H1 (cell line): ENCODE results near the gene NKAPD1. TPM values are rescaled to one million over a fixed set of nuclear protein-coding genes. Genes with fewer than 3 reads are reported as not detected.

Experiments used
- CTCF ChIA-PET: fragments of 300-600 bp; sonication (Branson Sonifier 250); formaldehyde crosslinking; loops from one replicate; lab custom pipeline; 2021; ENCODE audit not compliant: partially characterized antibody; lab: Charles Lee
- POLR2A ChIA-PET: fragments of 300-600 bp; sonication (Branson Sonifier 250); formaldehyde crosslinking; loops from one replicate; lab custom pipeline; 2021; ENCODE audit warnings: inconsistent platforms; ENCODE audit not compliant: partially characterized antibody; lab: Charles Lee
- DNase-seq, 2 experiments: peaks; one replicate each; pipeline versions ENCODE4 v3.0.0 to v3.0.0-alpha.2; 2010 to 2022; ENCODE audit warnings: low spot score in 2 of 2, low read depth in 1 of 2, mixed read lengths in 1 of 2
- FAIRE-seq: peaks from 2 replicates; lab custom pipeline; 2011; peaks lifted over from hg19 to GRCh38; lab: Jason Lieb, UNC
- H2AFZ ChIP-seq: 2 replicates; pipeline ENCODE4 v1.8.1; 2012; ENCODE audit warnings: low read length, inconsistent platforms
- H2AK5ac ChIP-seq: 2 replicates; pipeline ENCODE4 v1.6.1; 2013; ENCODE audit warnings: low read depth, low read length
- H2BK120ac ChIP-seq: replicated peaks from 2 replicates; pipeline ENCODE3; 2013; ENCODE audit warnings: low read depth, low read length, inconsistent platforms
- H2BK12ac ChIP-seq: 2 replicates; pipeline ENCODE4 v1.6.1; 2013; ENCODE audit warnings: low read depth, low read length
- H2BK15ac ChIP-seq: 2 replicates; pipeline ENCODE4 v1.6.1; 2013; ENCODE audit warnings: low read length
- H2BK20ac ChIP-seq: 2 replicates; pipeline ENCODE4 v1.6.1; 2013; ENCODE audit warnings: low read length
- H2BK5ac ChIP-seq: 2 replicates; pipeline ENCODE4 v1.6.1; 2013; ENCODE audit warnings: low read depth, low read length
- H3K14ac ChIP-seq: 2 replicates; pipeline ENCODE4 v1.6.1; 2013; ENCODE audit warnings: inconsistent platforms; ENCODE audit not compliant: insufficient read length
- H3K18ac ChIP-seq: 2 replicates; pipeline ENCODE4 v1.6.1; 2013; ENCODE audit warnings: low read length; ENCODE audit errors: extremely low read depth
- H3K23ac ChIP-seq: 2 replicates; pipeline ENCODE4 v1.6.1; 2013; ENCODE audit warnings: inconsistent platforms; ENCODE audit not compliant: insufficient read length
- H3K23me2 ChIP-seq: 2 replicates; pipeline ENCODE4 v1.6.1; 2013; ENCODE audit warnings: low read depth, low read length
- H3K27ac ChIP-seq: 2 replicates; pipeline ENCODE4 v1.6.1; 2011; ENCODE audit warnings: low read depth, low read length, inconsistent platforms
- H3K27me3 ChIP-seq, 4 experiments: replicated peaks in 1 of 4; 1 replicate in 1 of 4; 2 replicates in 3 of 4; pipeline versions ENCODE4 v1.6.1 to v1.8.1; 2011 to 2013; ENCODE audit warnings: low read length in 3 of 4, mild to moderate bottlenecking in 3 of 4, inconsistent platforms in 2 of 4, mixed read lengths in 2 of 4, moderate library complexity in 1 of 4; ENCODE audit not compliant: control insufficient read depth in 3 of 4, insufficient read depth in 3 of 4; ENCODE audit errors: extremely low read depth in 1 of 4
- H3K36me3 ChIP-seq, 4 experiments: 2 replicates each; pipeline versions ENCODE4 v1.6.1 to v1.8.1; 2011 to 2013; ENCODE audit warnings: mild to moderate bottlenecking in 4 of 4, low read length in 3 of 4, moderate library complexity in 2 of 4, control low read depth in 1 of 4, inconsistent platforms in 1 of 4; ENCODE audit not compliant: insufficient read depth in 4 of 4, control insufficient read depth in 2 of 4
- H3K4ac ChIP-seq: replicated peaks from 2 replicates; pipeline ENCODE3; 2013; ENCODE audit warnings: low read length, low read depth, mixed read lengths, inconsistent platforms; ENCODE audit not compliant: insufficient read length
- H3K4me1 ChIP-seq, 4 experiments: replicated peaks in 1 of 4; 1 replicate in 1 of 4; 2 replicates in 3 of 4; pipeline versions ENCODE4 v1.6.1 to v1.8.1; 2011 to 2013; ENCODE audit warnings: low read length in 3 of 4, inconsistent platforms in 2 of 4, mixed read lengths in 1 of 4; ENCODE audit not compliant: insufficient read depth in 4 of 4, control insufficient read depth in 3 of 4
- H3K4me2 ChIP-seq, 2 experiments: 2 replicates each; pipeline versions ENCODE4 v1.6.1 to v1.8.1; 2011 to 2013; ENCODE audit warnings: low read depth in 2 of 2, low read length in 2 of 2, control low read depth in 1 of 2, inconsistent platforms in 1 of 2, mild to moderate bottlenecking in 1 of 2; ENCODE audit not compliant: insufficient read depth in 1 of 2
- H3K4me3 ChIP-seq, 4 experiments: fragments of 200-600, 300-600 bp in 1 of 4; sonication (generic), shearing (Covaris generic), sonication (Bioruptor Twin) in 1 of 4; 2 replicates each; pipeline versions ENCODE4 v1.5.1 to v1.8.1; 2011 to 2016; ENCODE audit warnings: low read length in 4 of 4, low read depth in 3 of 4, control low read depth in 2 of 4, inconsistent platforms in 2 of 4, mild to moderate bottlenecking in 2 of 4, mixed read lengths in 1 of 4, moderate library complexity in 1 of 4; ENCODE audit not compliant: insufficient read depth in 2 of 4; ENCODE audit errors: extremely low read depth in 1 of 4
- H3K56ac ChIP-seq: replicated peaks from 2 replicates; pipeline ENCODE3; 2013; ENCODE audit warnings: low read depth, mild to moderate bottlenecking, mixed read lengths, low read length, inconsistent platforms; ENCODE audit not compliant: insufficient read length
- H3K79me1 ChIP-seq: 2 replicates; pipeline ENCODE4 v1.6.1; 2013; ENCODE audit warnings: low read depth, low read length, control low read depth
- H3K79me2 ChIP-seq, 2 experiments: 2 replicates each; pipeline versions ENCODE4 v1.6.1 to v1.8.1; 2012 to 2013; ENCODE audit warnings: low read length in 2 of 2, mild to moderate bottlenecking in 2 of 2, inconsistent platforms in 1 of 2; ENCODE audit not compliant: insufficient read depth in 2 of 2, control insufficient read depth in 1 of 2
- H3K9ac ChIP-seq, 4 experiments: replicated peaks in 1 of 4; 1 replicate in 1 of 4; 2 replicates in 3 of 4; pipeline versions ENCODE4 v1.6.1 to v1.8.1; 2011 to 2013; ENCODE audit warnings: low read depth in 3 of 4, low read length in 3 of 4, control low read depth in 2 of 4, mild to moderate bottlenecking in 2 of 4, moderate library complexity in 2 of 4, inconsistent platforms in 1 of 4; ENCODE audit errors: extremely low read depth in 1 of 4
- H3K9me3 ChIP-seq, 2 experiments: 2 replicates each; pipeline versions ENCODE4 v1.6.1 to v1.8.1; 2012 to 2013; ENCODE audit warnings: mild to moderate bottlenecking in 2 of 2, moderate library complexity in 2 of 2, control low read depth in 1 of 2, inconsistent platforms in 1 of 2, low read depth in 1 of 2, low read length in 1 of 2, mixed read lengths in 1 of 2; ENCODE audit not compliant: insufficient read depth in 2 of 2
- H4K20me1 ChIP-seq, 2 experiments: replicated peaks in 1 of 2; 2 replicates each; pipeline versions ENCODE3 to v1.8.1; 2011 to 2013; ENCODE audit warnings: inconsistent platforms in 2 of 2, low read length in 2 of 2, mild to moderate bottlenecking in 1 of 2; ENCODE audit not compliant: insufficient read depth in 2 of 2, control insufficient read depth in 1 of 2
- H4K5ac ChIP-seq: 2 replicates; pipeline ENCODE4 v1.6.1; 2013; ENCODE audit warnings: low read length, low read depth, mixed read lengths, inconsistent platforms; ENCODE audit not compliant: insufficient read length
- H4K8ac ChIP-seq: 2 replicates; pipeline ENCODE4 v1.8.0; 2013; ENCODE audit warnings: mild to moderate bottlenecking, moderate library complexity, low read length, inconsistent platforms; ENCODE audit not compliant: insufficient read depth; ENCODE audit errors: extremely low read depth
- H4K91ac ChIP-seq: replicated peaks from 2 replicates; pipeline ENCODE3; 2013; ENCODE audit warnings: low read length, mixed read lengths, inconsistent platforms; ENCODE audit not compliant: insufficient read length
- ASH2L ChIP-seq: fragments of 200-600, 300-600 bp; sonication (generic); IDR thresholded peaks from one replicate; pipeline ENCODE4 v1.7.1; 2017; ENCODE audit warnings: low read length
- E2F6 ChIP-seq: IDR thresholded peaks from 2 replicates; pipeline ENCODE4 v1.6.1; 2012; ENCODE audit warnings: inconsistent platforms
- EGR1 ChIP-seq: IDR thresholded peaks from 2 replicates; pipeline ENCODE4 v1.6.1; 2011; ENCODE audit warnings: low read depth, low read length, borderline replicate concordance
- GTF2F1 ChIP-seq: IDR thresholded peaks from 2 replicates; pipeline ENCODE4 v1.6.1; 2012; ENCODE audit warnings: low read depth, low read length, improper control_type of control experiment, borderline replicate concordance
- POLR2A ChIP-seq, 2 experiments: IDR thresholded peaks; 1 replicate in 1 of 2; 2 replicates in 1 of 2; pipeline ENCODE4 v1.6.1; 2011; ENCODE audit warnings: low read depth in 2 of 2, low read length in 2 of 2, mild to moderate bottlenecking in 2 of 2; ENCODE audit errors: control extremely low read depth in 1 of 2
- RAD21 ChIP-seq, 2 experiments: IDR thresholded peaks in 1 of 2; conservative IDR thresholded peaks in 1 of 2; 2 replicates each; pipeline ENCODE4 v1.6.1; 2011; ENCODE audit warnings: low read depth in 2 of 2, low read length in 2 of 2, improper control_type of control experiment in 1 of 2, inconsistent platforms in 1 of 2, mild to moderate bottlenecking in 1 of 2, moderate library complexity in 1 of 2
- RNF2 ChIP-seq: fragments of 200-900, 300-1000 bp; sonication (generic); IDR thresholded peaks from 2 replicates; pipeline ENCODE4 v1.7.1; 2016; ENCODE audit warnings: borderline replicate concordance, low read depth, mild to moderate bottlenecking, antibody characterized with exemption, low read length; ENCODE audit not compliant: poor library complexity, severe bottlenecking; ENCODE audit errors: missing control alignments
- SIN3A ChIP-seq, 2 experiments: IDR thresholded peaks in 1 of 2; conservative IDR thresholded peaks in 1 of 2; 2 replicates each; pipeline ENCODE4 v1.6.1; 2011 to 2012; ENCODE audit warnings: low read length in 2 of 2, improper control_type of control experiment in 1 of 2, low read depth in 1 of 2, mild to moderate bottlenecking in 1 of 2
- SP2 ChIP-seq: IDR thresholded peaks from 2 replicates; pipeline ENCODE4 v1.6.1; 2012; ENCODE audit warnings: mild to moderate bottlenecking, low read length, inconsistent platforms
- SP4 ChIP-seq: IDR thresholded peaks from 2 replicates; pipeline ENCODE4 v1.6.1; 2012; ENCODE audit warnings: low read length, inconsistent platforms
- TBP ChIP-seq: IDR thresholded peaks from 2 replicates; pipeline ENCODE4 v1.6.1; 2011; ENCODE audit warnings: low read depth, low read length, improper control_type of control experiment
- WGBS, 2 experiments: shearing (Covaris generic) in 1 of 2; methylation state at CpG; one replicate each; pipeline versions ENCODE4 v1.1.6 to v1.1.7; 2013 to 2015; ENCODE audit warnings: low lambda C conversion rate in 2 of 2, mixed read lengths in 2 of 2, inconsistent platforms in 1 of 2, low coverage in 1 of 2, missing lambda C conversion rate in 1 of 2; ENCODE audit not compliant: insufficient replicate concordance in 2 of 2, insufficient coverage in 1 of 2, insufficient read length in 1 of 2; ENCODE audit errors: extremely low coverage in 1 of 2, missing lambda C conversion rate in 1 of 2; 5-methylcytosine and 5-hydroxymethylcytosine counted together
- polyA plus RNA-seq, 7 experiments: library from polyadenylated mRNA; depleted of rRNA in 3 of 7; stranded (reverse) in 5 of 7; unstranded in 2 of 7; fragments of >200 nt in 5 of 7; fragments of 200-250 nt in 2 of 7; gene quantifications; 1 replicate in 5 of 7; 2 replicates in 1 of 7; 4 replicates in 1 of 7; pipeline versions ENCODE4 v1.2.1 to v1.2.3, GENCODE V29; 2011 to 2013; ENCODE audit warnings: missing spikeins in 2 of 7, mixed read lengths in 2 of 7
- total RNA-seq: library from RNA; stranded (reverse); fragmentation: NEBNext Ultra II Directional; extraction: Animal tissue kit (Norgen Biotek cat#: 25700); gene quantifications from 2 replicates; pipeline ENCODE4 v1.2.1, GENCODE V29; 2021

Gene NKAPD1
- total and polyA plus RNA-seq, 2 of the 8 experiments (the other 6 are each of a cell fraction or from before 2014, with no cell fraction given): 6.7 to 16.7 TPM

DNA sequence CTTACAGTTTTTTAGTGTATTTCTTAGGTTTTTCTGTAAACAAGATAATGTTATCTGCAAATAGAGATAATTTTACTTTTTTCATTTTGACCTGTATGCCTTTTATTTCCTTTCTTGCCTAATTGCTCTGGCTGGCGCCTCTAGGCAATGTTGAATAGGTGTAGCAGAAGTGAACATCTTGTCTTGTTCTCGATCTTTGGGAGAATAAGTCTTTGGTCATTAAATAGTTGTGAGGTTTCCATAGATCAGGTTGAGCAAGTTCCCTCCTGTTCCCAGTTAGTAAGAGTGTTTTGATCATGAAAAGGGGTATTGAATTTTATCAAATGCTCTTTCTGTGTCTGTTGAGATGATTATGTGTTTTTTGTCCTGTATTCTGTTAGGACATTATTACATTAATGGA lies 24.3 kb upstream of the NKAPD1 start:
- WGBS, 2 experiments: 48% methylated on average over 2 of the region's 2 CpGs; no CpG with 5 or more reads in 1 of the 2 experiments
- Histone ChIP-seq H3K4me3 (no peak overlapping the region), H3K9me3 (no peaks in the 10 kb centered on the region), H3K27me3 (no peaks in the 10 kb centered on the region), H3K4me2 (no peak overlapping the region), H4K91ac (no peak overlapping the region), H3K4ac (no peak overlapping the region), H3K23ac (no peak overlapping the region), H2AFZ (no peak overlapping the region), H2BK5ac (no peak overlapping the region), H4K8ac (no peak overlapping the region), H3K9ac (no peak overlapping the region), H2AK5ac (no peak overlapping the region), H3K79me1 (no peaks in the 10 kb centered on the region), H4K5ac (no peak overlapping the region), H2BK120ac (no peak overlapping the region), H3K27ac (no peak overlapping the region), H3K23me2 (no peaks in the 10 kb centered on the region), H3K14ac (no peak overlapping the region), H2BK20ac (no peak overlapping the region), H2BK12ac (no peak overlapping the region), H2BK15ac (no peak overlapping the region), H3K18ac (no peak overlapping the region), H3K56ac (no peak overlapping the region), H3K79me2 (peaks cover 0 to 2% of the 10 kb centered on the region in 2 experiments; a peak in 2 of 4 replicates), H4K20me1 (no peaks in the 10 kb centered on the region), H3K36me3 (peaks cover 3 to 55% (median 25%) of the 10 kb centered on the region in 4 experiments; a peak in 6 of 8 replicates), H3K4me1 (no peaks in the 10 kb centered on the region)
- ChIA-PET CTCF (no interaction called here), POLR2A (no interaction called here)
- DNase-seq (no peak), FAIRE-seq (no peak)
- TF ChIP-seq GTF2F1: no peak
- no peak for TF ChIP-seq RNF2
- TF ChIP-seq POLR2A (IDR thresholded peaks at IDR 0.05; ENCODE audit: control extremely low read depth in 1 of 2, low read depth in 2 of 2, low read length in 2 of 2): no peak
- TF ChIP-seq SIN3A (conservative IDR thresholded peaks at IDR 0.05 in 1 of 2, IDR thresholded peaks at IDR 0.05 in 1 of 2; ENCODE audit: low read depth in 1 of 2, low read length in 2 of 2): no peak
- no peak for TF ChIP-seq TBP
- TF ChIP-seq EGR1: no peak
- no peak for TF ChIP-seq RAD21 (IDR thresholded peaks at IDR 0.05 in 1 of 2, conservative IDR thresholded peaks at IDR 0.05 in 1 of 2; ENCODE audit: low read depth in 2 of 2, low read length in 2 of 2)
- no peak for TF ChIP-seq SP2
- TF ChIP-seq E2F6: no peak
- TF ChIP-seq SP4: no peak
- TF ChIP-seq ASH2L: no peak
